ENCODE data around the gene ERRFI1.
"Not testable (repeated sequence)": the region's sequence is repeated elsewhere in the genome, so short reads cannot be mapped to it uniquely, and the experiment has no call there.

The ERRFI1 gene

GRCh38 chr1:8053878-8054567 lies 27.9 kb upstream of the ERRFI1 start:
- Histone ChIP-seq H3K4me1 (ENCODE audit: insufficient read depth, low read length) (no peaks in the 10 kb centered on the region), H3K9ac (ENCODE audit: low read depth, low read length) (no peak overlapping the region), H3K9me3 (ENCODE audit: control insufficient read depth, insufficient read depth, low read length) (no peaks in the 10 kb centered on the region), H3K36me3 (ENCODE audit: insufficient read depth, low read length) (no peaks in the 10 kb centered on the region)

- no peak overlapping the region for H3K9ac ChIP-seq (ENCODE audit: low read depth, low read length)
- no peaks in the 10 kb centered on the region for H3K4me1 ChIP-seq (ENCODE audit: insufficient read depth, low read length)
- no peaks in the 10 kb centered on the region for H3K36me3 ChIP-seq (ENCODE audit: insufficient read depth, low read length)
- no peaks in the 10 kb centered on the region for H3K9me3 ChIP-seq (ENCODE audit: control insufficient read depth, insufficient read depth, low read length)
Measured at GRCh38 chr1:8051650-8052049, 25.5 kb upstream of the ERRFI1 start.

GRCh38 chr1:8049229-8049628 lies 23.1 kb upstream of the ERRFI1 start:
- H3K9ac ChIP-seq (ENCODE audit: low read depth, low read length); H3K36me3 ChIP-seq (ENCODE audit: insufficient read depth, low read length); H3K4me1 ChIP-seq (ENCODE audit: insufficient read depth, low read length); H3K9me3 ChIP-seq (ENCODE audit: control insufficient read depth, insufficient read depth, low read length): not testable (repeated sequence)

- no peak overlapping the region for H3K9ac ChIP-seq (ENCODE audit: low read depth, low read length)
- H3K36me3 ChIP-seq (ENCODE audit: insufficient read depth, low read length), result no peaks in the 10 kb centered on the region
- H3K4me1 ChIP-seq (ENCODE audit: insufficient read depth, low read length), result no peaks in the 10 kb centered on the region; the same call in 1 of the 2 replicates
- H3K9me3 ChIP-seq (ENCODE audit: control insufficient read depth, insufficient read depth, low read length), result no peaks in the 10 kb centered on the region
Measured at GRCh38 chr1:8047686-8048445, 21.8 kb upstream of the ERRFI1 start.

GRCh38 chr1:8047112-8047511 lies 21.0 kb upstream of the ERRFI1 start:
- Histone ChIP-seq H3K4me1 (ENCODE audit: insufficient read depth, low read length) (no peaks in the 10 kb centered on the region; the same call in 1 of the 2 replicates), H3K36me3 (ENCODE audit: insufficient read depth, low read length) (no peaks in the 10 kb centered on the region), H3K9me3 (ENCODE audit: control insufficient read depth, insufficient read depth, low read length) (no peaks in the 10 kb centered on the region), H3K9ac (ENCODE audit: low read depth, low read length) (no peak overlapping the region)

- H3K4me1 ChIP-seq (ENCODE audit: insufficient read depth, low read length), result no peaks in the 10 kb centered on the region; the same call in 1 of the 2 replicates
- no peaks in the 10 kb centered on the region for H3K36me3 ChIP-seq (ENCODE audit: insufficient read depth, low read length)
- H3K9me3 ChIP-seq (ENCODE audit: control insufficient read depth, insufficient read depth, low read length), result no peaks in the 10 kb centered on the region
- no peak overlapping the region for H3K9ac ChIP-seq (ENCODE audit: low read depth, low read length)
Measured at GRCh38 chr1:8046391-8046790, 20.3 kb upstream of the ERRFI1 start.

GRCh38 chr1:8043621-8044020 lies 17.5 kb upstream of the ERRFI1 start:
- no peaks in the 10 kb centered on the region for H3K36me3 ChIP-seq (ENCODE audit: insufficient read depth, low read length)
- H3K9ac ChIP-seq (ENCODE audit: low read depth, low read length), result no peak overlapping the region
- no peaks in the 10 kb centered on the region; the same call in 1 of the 2 replicates for H3K4me1 ChIP-seq (ENCODE audit: insufficient read depth, low read length)
- peaks cover 7% of the 10 kb centered on the region; the same call in 1 of the 2 replicates for H3K9me3 ChIP-seq (ENCODE audit: control insufficient read depth, insufficient read depth, low read length)

GRCh38 chr1:8042134-8042533 lies 16.0 kb upstream of the ERRFI1 start:
- no peak overlapping the region for H3K9ac ChIP-seq (ENCODE audit: low read depth, low read length)
- no peaks in the 10 kb centered on the region for H3K36me3 ChIP-seq (ENCODE audit: insufficient read depth, low read length)
- H3K9me3 ChIP-seq (ENCODE audit: control insufficient read depth, insufficient read depth, low read length), result peaks cover 7% of the 10 kb centered on the region; the same call in 1 of the 2 replicates
- no peaks in the 10 kb centered on the region; the same call in 1 of the 2 replicates for H3K4me1 ChIP-seq (ENCODE audit: insufficient read depth, low read length)

GRCh38 chr1:8040586-8040985 lies 14.5 kb upstream of the ERRFI1 start:
- Histone ChIP-seq H3K36me3 (ENCODE audit: insufficient read depth, low read length) (no peaks in the 10 kb centered on the region), H3K4me1 (ENCODE audit: insufficient read depth, low read length) (no peaks in the 10 kb centered on the region), H3K9me3 (ENCODE audit: control insufficient read depth, insufficient read depth, low read length) (peaks cover 7% of the 10 kb centered on the region; the same call in 1 of the 2 replicates), H3K9ac (ENCODE audit: low read depth, low read length) (no peak overlapping the region)

GRCh38 chr1:8039071-8039470 lies 13.0 kb upstream of the ERRFI1 start:
- Histone ChIP-seq H3K9ac (ENCODE audit: low read depth, low read length) (no peak overlapping the region), H3K4me1 (ENCODE audit: insufficient read depth, low read length) (no peaks in the 10 kb centered on the region), H3K36me3 (ENCODE audit: insufficient read depth, low read length) (no peaks in the 10 kb centered on the region), H3K9me3 (ENCODE audit: control insufficient read depth, insufficient read depth, low read length) (peaks cover 7% of the 10 kb centered on the region; the same call in 1 of the 2 replicates)

- H3K36me3 ChIP-seq (ENCODE audit: insufficient read depth, low read length), result no peaks in the 10 kb centered on the region
- no peak overlapping the region for H3K9ac ChIP-seq (ENCODE audit: low read depth, low read length)
- 0 out of 2 replicates have a peak, but pooled peaks cover 1% of the 10 kb centered on the region for H3K9me3 ChIP-seq (ENCODE audit: control insufficient read depth, insufficient read depth, low read length)
- peaks cover 3% of the 10 kb centered on the region; the same call in 1 of the 2 replicates for H3K4me1 ChIP-seq (ENCODE audit: insufficient read depth, low read length)
Measured at GRCh38 chr1:8035289-8035688, 9.2 kb upstream of the ERRFI1 start.

GRCh38 chr1:8033322-8033721 lies 7.2 kb upstream of the ERRFI1 start:
- Histone ChIP-seq H3K36me3 (ENCODE audit: insufficient read depth, low read length) (no peaks in the 10 kb centered on the region), H3K9me3 (ENCODE audit: control insufficient read depth, insufficient read depth, low read length) (no peaks in the 10 kb centered on the region), H3K4me1 (ENCODE audit: insufficient read depth, low read length) (peaks cover 6% of the 10 kb centered on the region), H3K9ac (ENCODE audit: low read depth, low read length) (no peak overlapping the region)

- no peaks in the 10 kb centered on the region for H3K36me3 ChIP-seq (ENCODE audit: insufficient read depth, low read length)
- H3K4me1 ChIP-seq (ENCODE audit: insufficient read depth, low read length), result peaks cover 15% of the 10 kb centered on the region
- no peak overlapping the region for H3K9ac ChIP-seq (ENCODE audit: low read depth, low read length)
- H3K9me3 ChIP-seq (ENCODE audit: control insufficient read depth, insufficient read depth, low read length), result no peaks in the 10 kb centered on the region
Measured at GRCh38 chr1:8032366-8032910, 6.3 kb upstream of the ERRFI1 start.

- H3K4me1 ChIP-seq (ENCODE audit: insufficient read depth, low read length), result peaks cover 22% of the 10 kb centered on the region
- H3K36me3 ChIP-seq (ENCODE audit: insufficient read depth, low read length), result no peaks in the 10 kb centered on the region
- H3K9ac ChIP-seq (ENCODE audit: low read depth, low read length), result no peak overlapping the region
- H3K9me3 ChIP-seq (ENCODE audit: control insufficient read depth, insufficient read depth, low read length), result no peaks in the 10 kb centered on the region
Measured at GRCh38 chr1:8031176-8031785, 5.2 kb upstream of the ERRFI1 start.
